ENCODE data around the gene CP. TPM values are rescaled to one million over a fixed set of nuclear protein-coding genes. Genes with fewer than 3 reads are reported as not detected.
"Not testable (repeated sequence)": the region's sequence is repeated elsewhere in the genome, so short reads cannot be mapped to it uniquely, and the experiment has no call there.

The CP gene
- total RNA-seq, 1 donor = 0.21 TPM

GRCh38 chr3:149215515-149215914, 6.1 kb downstream of the CP start:
- Histone ChIP-seq H3K4me1 (ENCODE audit: insufficient read depth, low read length) (no peaks in the 10 kb centered on the region), H3K4me3 (ENCODE audit: low read length) (no peak overlapping the region), H3K9me3 (ENCODE audit: low read depth, low read length) (no peaks in the 10 kb centered on the region), H3K27me3 (ENCODE audit: insufficient read depth, low read length) (no peaks in the 10 kb centered on the region)

GRCh38 chr3:149214702-149215101, 6.9 kb downstream of the CP start:
- H3K9me3 ChIP-seq (ENCODE audit: low read depth, low read length) = no peaks in the 10 kb centered on the region
- H3K27me3 ChIP-seq (ENCODE audit: insufficient read depth, low read length) = no peaks in the 10 kb centered on the region
- no peak overlapping the region for H3K4me3 ChIP-seq (ENCODE audit: low read length)
- H3K4me1 ChIP-seq (ENCODE audit: insufficient read depth, low read length) = no peaks in the 10 kb centered on the region

GRCh38 chr3:149212386-149212785, 9.2 kb downstream of the CP start:
- Histone ChIP-seq H3K4me1 (ENCODE audit: insufficient read depth, low read length) (no peaks in the 10 kb centered on the region), H3K9me3 (ENCODE audit: low read depth, low read length) (no peaks in the 10 kb centered on the region), H3K27me3 (ENCODE audit: insufficient read depth, low read length) (no peaks in the 10 kb centered on the region), H3K4me3 (ENCODE audit: low read length) (no peak overlapping the region)

GRCh38 chr3:149209431-149209830, 12.2 kb downstream of the CP start:
- H3K4me1 ChIP-seq (ENCODE audit: insufficient read depth, low read length) = no peaks in the 10 kb centered on the region
- no peaks in the 10 kb centered on the region for H3K9me3 ChIP-seq (ENCODE audit: low read depth, low read length)
- no peaks in the 10 kb centered on the region for H3K27me3 ChIP-seq (ENCODE audit: insufficient read depth, low read length)
- no peak overlapping the region for H3K4me3 ChIP-seq (ENCODE audit: low read length)

GRCh38 chr3:149207475-149207874, 14.2 kb downstream of the CP start:
- Histone ChIP-seq H3K9me3 (ENCODE audit: low read depth, low read length) (no peaks in the 10 kb centered on the region), H3K4me1 (ENCODE audit: insufficient read depth, low read length) (peaks cover 14% of the 10 kb centered on the region), H3K4me3 (ENCODE audit: low read length) (no peak overlapping the region), H3K27me3 (ENCODE audit: insufficient read depth, low read length) (no peaks in the 10 kb centered on the region)

- Histone ChIP-seq H3K9me3 (ENCODE audit: low read depth, low read length) (no peaks in the 10 kb centered on the region), H3K27me3 (ENCODE audit: insufficient read depth, low read length) (no peaks in the 10 kb centered on the region), H3K4me3 (ENCODE audit: low read length) (no peak overlapping the region), H3K4me1 (ENCODE audit: insufficient read depth, low read length) (peaks cover 14% of the 10 kb centered on the region)
Measured at GRCh38 chr3:149204390-149204991, 17.1 kb downstream of the CP start.

GRCh38 chr3:149203758-149204157, 17.9 kb downstream of the CP start:
- Histone ChIP-seq H3K9me3 (ENCODE audit: low read depth, low read length) (no peaks in the 10 kb centered on the region), H3K27me3 (ENCODE audit: insufficient read depth, low read length) (peaks cover under 1% of the 10 kb centered on the region), H3K4me1 (ENCODE audit: insufficient read depth, low read length) (peaks cover 14% of the 10 kb centered on the region), H3K4me3 (ENCODE audit: low read length) (no peak overlapping the region)

GRCh38 chr3:149199474-149199873, 22.2 kb downstream of the CP start:
- Histone ChIP-seq H3K4me3 (ENCODE audit: low read length) (no peak overlapping the region), H3K27me3 (ENCODE audit: insufficient read depth, low read length) (peaks cover 3% of the 10 kb centered on the region), H3K4me1 (ENCODE audit: insufficient read depth, low read length) (peaks cover 14% of the 10 kb centered on the region), H3K9me3 (ENCODE audit: low read depth, low read length) (no peaks in the 10 kb centered on the region)

- no peaks in the 10 kb centered on the region for H3K9me3 ChIP-seq (ENCODE audit: low read depth, low read length)
- no peak overlapping the region for H3K4me3 ChIP-seq (ENCODE audit: low read length)
- peaks cover 6% of the 10 kb centered on the region for H3K4me1 ChIP-seq (ENCODE audit: insufficient read depth, low read length)
- peaks cover 3% of the 10 kb centered on the region for H3K27me3 ChIP-seq (ENCODE audit: insufficient read depth, low read length)
Measured at GRCh38 chr3:149198611-149199010, 23.0 kb downstream of the CP start.

- no peaks in the 10 kb centered on the region for H3K4me1 ChIP-seq (ENCODE audit: insufficient read depth, low read length)
- H3K27me3 ChIP-seq (ENCODE audit: insufficient read depth, low read length) = peaks cover 3% of the 10 kb centered on the region
- no peak overlapping the region for H3K4me3 ChIP-seq (ENCODE audit: low read length)
Measured at GRCh38 chr3:149197669-149198068, 24.0 kb downstream of the CP start.

GRCh38 chr3:149196805-149197592, 24.6 kb downstream of the CP start:
- not testable (repeated sequence) for H3K4me3 ChIP-seq (ENCODE audit: low read length); H3K4me1 ChIP-seq (ENCODE audit: insufficient read depth, low read length); H3K27me3 ChIP-seq (ENCODE audit: insufficient read depth, low read length); H3K9me3 ChIP-seq (ENCODE audit: low read depth, low read length)

More at GRCh38 chr3:149197669-149198068, 24.0 kb downstream of the CP start:
- no peaks in the 10 kb centered on the region for H3K9me3 ChIP-seq (ENCODE audit: low read depth, low read length)

- no peak overlapping the region for H3K4me3 ChIP-seq (ENCODE audit: low read length)
- H3K4me1 ChIP-seq (ENCODE audit: insufficient read depth, low read length) = no peaks in the 10 kb centered on the region
- H3K27me3 ChIP-seq (ENCODE audit: insufficient read depth, low read length) = peaks cover 3% of the 10 kb centered on the region
- H3K9me3 ChIP-seq (ENCODE audit: low read depth, low read length) = no peaks in the 10 kb centered on the region
Measured at GRCh38 chr3:149195221-149195620, 26.4 kb downstream of the CP start.

- H3K4me1 ChIP-seq (ENCODE audit: insufficient read depth, low read length) = no peaks in the 10 kb centered on the region
- no peaks in the 10 kb centered on the region for H3K9me3 ChIP-seq (ENCODE audit: low read depth, low read length)
- no peak overlapping the region for H3K4me3 ChIP-seq (ENCODE audit: low read length)
- H3K27me3 ChIP-seq (ENCODE audit: insufficient read depth, low read length) = no peaks in the 10 kb centered on the region
Measured at GRCh38 chr3:149188494-149188893, 33.1 kb downstream of the CP start.

- Histone ChIP-seq H3K27me3 (ENCODE audit: insufficient read depth, low read length) (no peaks in the 10 kb centered on the region), H3K4me3 (ENCODE audit: low read length) (no peak overlapping the region), H3K4me1 (ENCODE audit: insufficient read depth, low read length) (no peaks in the 10 kb centered on the region), H3K9me3 (ENCODE audit: low read depth, low read length) (no peaks in the 10 kb centered on the region)
Measured at GRCh38 chr3:149186721-149187120, 34.9 kb downstream of the CP start.

GRCh38 chr3:149186219-149186618, 35.4 kb downstream of the CP start:
- Histone ChIP-seq H3K4me3 (ENCODE audit: low read length) (no peak overlapping the region), H3K27me3 (ENCODE audit: insufficient read depth, low read length) (no peaks in the 10 kb centered on the region), H3K9me3 (ENCODE audit: low read depth, low read length) (no peaks in the 10 kb centered on the region), H3K4me1 (ENCODE audit: insufficient read depth, low read length) (no peaks in the 10 kb centered on the region)

- H3K4me1 ChIP-seq (ENCODE audit: insufficient read depth, low read length) = no peaks in the 10 kb centered on the region
- H3K4me3 ChIP-seq (ENCODE audit: low read length) = no peak overlapping the region
- no peaks in the 10 kb centered on the region for H3K9me3 ChIP-seq (ENCODE audit: low read depth, low read length)
Measured at GRCh38 chr3:149181182-149181581, 40.4 kb downstream of the CP start.

More at GRCh38 chr3:149181182-149181581, 40.4 kb downstream of the CP start:
- no peaks in the 10 kb centered on the region for H3K27me3 ChIP-seq (ENCODE audit: insufficient read depth, low read length)

Data from mononuclear cell (primary cell).